ENCODE data around the gene POU2AF2.

DNA sequence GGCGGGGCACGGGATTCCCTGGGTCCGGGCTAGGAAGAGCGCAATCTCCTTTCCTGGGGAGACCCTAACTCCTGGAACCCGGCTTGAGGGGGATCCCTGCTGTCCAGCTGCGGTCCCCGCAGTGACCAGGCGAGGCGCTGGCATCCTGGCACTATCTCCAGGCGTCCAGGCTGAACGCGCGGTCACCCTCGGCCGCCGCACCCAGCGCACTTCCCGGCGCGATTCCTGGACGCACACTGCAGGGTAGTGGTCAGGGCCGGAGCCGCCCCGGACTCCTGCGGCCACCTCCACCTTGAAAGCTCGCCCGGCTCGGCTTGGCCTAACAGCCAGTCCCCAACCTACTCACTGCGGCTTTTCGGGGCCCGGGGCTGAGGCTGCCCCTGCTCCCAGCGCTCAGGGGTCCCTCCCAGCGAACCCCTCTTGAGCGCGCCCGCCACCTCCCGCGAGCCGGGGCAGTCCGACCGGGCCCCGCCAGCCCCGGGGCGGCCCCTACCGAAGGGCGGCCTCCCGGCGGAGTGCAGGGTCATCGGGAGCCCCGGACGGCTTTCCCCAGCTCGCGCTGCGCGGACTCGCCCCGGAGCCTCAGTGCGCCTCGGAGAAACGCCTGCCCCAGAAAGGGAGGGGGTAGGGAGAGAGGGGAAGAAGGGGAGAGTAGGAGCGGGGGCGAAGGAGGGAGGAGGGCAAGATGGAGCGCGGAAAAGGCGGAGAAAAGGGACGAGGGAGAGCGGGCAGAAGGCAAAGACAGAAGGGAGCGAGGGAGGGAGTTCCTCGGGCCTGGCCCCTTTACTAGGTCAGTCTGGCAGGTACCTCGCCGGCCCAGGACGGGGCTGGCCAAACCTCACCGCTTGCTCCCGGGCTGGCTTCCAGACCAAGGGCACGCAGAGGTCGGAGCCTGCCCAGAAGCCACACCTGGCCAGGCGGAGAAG, 53.8 kb downstream of the POU2AF2 start:
- no peak for TF ChIP-seq HDGF (IDR thresholded peaks at IDR 0.05; ENCODE audit: borderline replicate concordance)
- TF ChIP-seq, protein P1, sequence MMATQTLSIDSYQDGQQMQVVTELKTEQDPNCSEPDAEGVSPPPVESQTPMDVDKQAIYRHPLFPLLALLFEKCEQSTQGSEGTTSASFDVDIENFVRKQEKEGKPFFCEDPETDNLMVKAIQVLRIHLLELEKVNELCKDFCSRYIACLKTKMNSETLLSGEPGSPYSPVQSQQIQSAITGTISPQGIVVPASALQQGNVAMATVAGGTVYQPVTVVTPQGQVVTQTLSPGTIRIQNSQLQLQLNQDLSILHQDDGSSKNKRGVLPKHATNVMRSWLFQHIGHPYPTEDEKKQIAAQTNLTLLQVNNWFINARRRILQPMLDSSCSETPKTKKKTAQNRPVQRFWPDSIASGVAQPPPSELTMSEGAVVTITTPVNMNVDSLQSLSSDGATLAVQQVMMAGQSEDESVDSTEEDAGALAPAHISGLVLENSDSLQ (IDR thresholded peaks at IDR 0.05) = no peak
- no peak for TF ChIP-seq FOXA1 (IDR thresholded peaks at IDR 0.05)
- no peak for TF ChIP-seq FOXM1 (IDR thresholded peaks at IDR 0.05; ENCODE audit: borderline replicate concordance)
- TF ChIP-seq SUZ12 (IDR thresholded peaks at IDR 0.05) = no peak
- no peak for TF ChIP-seq LEF1 (IDR thresholded peaks at IDR 0.05; ENCODE audit: borderline replicate concordance)
- TF ChIP-seq SP1 (IDR thresholded peaks at IDR 0.05) = no peak
- no peak for TF ChIP-seq NFRKB (IDR thresholded peaks at IDR 0.05)
